ENCODE data around the gene OR5C1. TPM values are rescaled to one million over a fixed set of nuclear protein-coding genes. Genes with fewer than 3 reads are reported as not detected.
A peak's percentile ranks its signal among the peaks of the same experiment; 100 is the strongest.

Gene OR5C1
- total and polyA plus RNA-seq, 4 donors: not detected

- Histone ChIP-seq H3K36me3 (ENCODE audit: control insufficient read depth in 4 of 4, insufficient read depth in 4 of 4, low read length in 4 of 4) (peaks cover 0 to 1% (median under 1%) of the 10 kb centered on the region in 4 donors), H3K27me3 (ENCODE audit: control insufficient read depth in 3 of 3, insufficient read depth in 3 of 3, low read length in 2 of 3) (no peaks in the 10 kb centered on the region), H3K9me3 (ENCODE audit: control insufficient read depth in 4 of 4, insufficient read depth in 3 of 4, low read length in 3 of 4) (no peaks in the 10 kb centered on the region), H3K27ac (ENCODE audit: low read depth in 1 of 2, low read length in 1 of 2) (no peak overlapping the region), H3K9ac (ENCODE audit: insufficient read depth in 1 of 2, low read length in 2 of 2) (no peak overlapping the region), H3K4me3 (no peak overlapping the region), H3K4me1 (ENCODE audit: control insufficient read depth in 5 of 5, insufficient read depth in 5 of 5, low read length in 5 of 5) (peaks cover 0 to 6% (median 1%) of the 10 kb centered on the region in 5 donors)
- TF ChIP-seq CTCF (IDR thresholded peaks at IDR 0.05; ENCODE audit: control extremely low read depth, extremely low read depth): peak; percentile 90
- ATAC-seq (ENCODE audit: insufficient read depth, low FRiP score) (peak; percentile 77), DNase-seq (peak; percentile 79 to 87 (median 86))
- WGBS, 2 donors: 5 to 6% methylated on average over 8 of the region's 8 CpGs
Observed at GRCh38 chr9:122810306-122810946, 21.7 kb downstream of the OR5C1 start.

GRCh38 chr9:122812736-122813135 lies 24.0 kb downstream of the OR5C1 start:
- no peak for ATAC-seq (ENCODE audit: insufficient read depth, low FRiP score)
- H3K4me3 ChIP-seq: no peak overlapping the region
- whole genome bisulfite sequencing, 2 donors: 87 to 96% methylated on average over 4 of the region's 4 CpGs

GRCh38 chr9:122814545-122814944 lies 25.8 kb downstream of the OR5C1 start:
- Histone ChIP-seq H3K9me3 (ENCODE audit: control insufficient read depth in 4 of 4, insufficient read depth in 3 of 4, low read length in 3 of 4) (no peaks in the 10 kb centered on the region), H3K9ac (ENCODE audit: insufficient read depth in 1 of 2, low read length in 2 of 2) (no peak overlapping the region), H3K4me1 (ENCODE audit: control insufficient read depth in 5 of 5, insufficient read depth in 5 of 5, low read length in 5 of 5) (peaks cover 0 to 6% (median 3%) of the 10 kb centered on the region in 5 donors), H3K27ac (ENCODE audit: low read depth in 1 of 2, low read length in 1 of 2) (peak overlapping the region in 1 of 2 donors; percentile 46), H3K4me3 (no peak overlapping the region), H3K27me3 (ENCODE audit: control insufficient read depth in 3 of 3, insufficient read depth in 3 of 3, low read length in 2 of 3) (no peaks in the 10 kb centered on the region), H3K36me3 (ENCODE audit: control insufficient read depth in 4 of 4, insufficient read depth in 4 of 4, low read length in 4 of 4) (peaks cover 0 to 15% (median 5%) of the 10 kb centered on the region in 4 donors)
- DNase-seq (no peak), ATAC-seq (ENCODE audit: insufficient read depth, low FRiP score) (no peak)
- WGBS, 2 donors: 28 to 54% methylated on average over 6 of the region's 6 CpGs
- no peak for TF ChIP-seq CTCF (IDR thresholded peaks at IDR 0.05; ENCODE audit: control extremely low read depth, extremely low read depth)

More at GRCh38 chr9:122812736-122813135, 24.0 kb downstream of the OR5C1 start:
- H3K36me3 ChIP-seq (ENCODE audit: control insufficient read depth in 4 of 4, insufficient read depth in 4 of 4, low read length in 4 of 4): peaks cover 0 to 9% (median 2%) of the 10 kb centered on the region in 4 donors
- no peak for DNase-seq
- peaks cover 0 to 6% (median 3%) of the 10 kb centered on the region in 5 donors for H3K4me1 ChIP-seq (ENCODE audit: control insufficient read depth in 5 of 5, insufficient read depth in 5 of 5, low read length in 5 of 5)
- no peak for TF ChIP-seq CTCF (IDR thresholded peaks at IDR 0.05; ENCODE audit: control extremely low read depth, extremely low read depth)
- H3K27ac ChIP-seq (ENCODE audit: low read depth in 1 of 2, low read length in 1 of 2): no peak overlapping the region
- H3K9ac ChIP-seq (ENCODE audit: insufficient read depth in 1 of 2, low read length in 2 of 2): no peak overlapping the region
- no peaks in the 10 kb centered on the region for H3K9me3 ChIP-seq (ENCODE audit: control insufficient read depth in 4 of 4, insufficient read depth in 3 of 4, low read length in 3 of 4)
- H3K27me3 ChIP-seq (ENCODE audit: control insufficient read depth in 3 of 3, insufficient read depth in 3 of 3, low read length in 2 of 3): no peaks in the 10 kb centered on the region
